ENCODE measurements around the gene NQO2.

- TF ChIP-seq POLR2A (IDR thresholded peaks at IDR 0.05), result no peak
- TF ChIP-seq CTCF (IDR thresholded peaks at IDR 0.05), result no peak
These were observed 38.2 kb upstream of the NQO2 start for GRCh38 chr6:2961506-2961905.

Measured in heart left ventricle (tissue), 13 donors.